Measurements from ENCODE around the gene SPTA1.

The SPTA1 gene

GRCh38 chr1:158644449-158644848 lies 42.1 kb downstream of the SPTA1 start:
- TF ChIP-seq CTCF (IDR thresholded peaks at IDR 0.05; ENCODE audit: low read depth, low read length): no peak
- no peak overlapping the region for H3K4me3 ChIP-seq (replicated peaks in 1 of 2; ENCODE audit: low read depth in 2 of 2, low read length in 2 of 2)
- DNase-seq (ENCODE audit: low read depth in 2 of 2): no peak

GRCh38 chr1:158638904-158639303 lies 47.6 kb downstream of the SPTA1 start:
- no peak overlapping the region for H3K4me3 ChIP-seq (replicated peaks in 1 of 2; ENCODE audit: low read depth in 2 of 2, low read length in 2 of 2)
- no peak for TF ChIP-seq CTCF (IDR thresholded peaks at IDR 0.05; ENCODE audit: low read depth, low read length)

GRCh38 chr1:158638146-158638545 lies 48.4 kb downstream of the SPTA1 start:
- TF ChIP-seq CTCF (IDR thresholded peaks at IDR 0.05; ENCODE audit: low read depth, low read length): no peak
- no peak overlapping the region for H3K4me3 ChIP-seq (replicated peaks in 1 of 2; ENCODE audit: low read depth in 2 of 2, low read length in 2 of 2)
- DNase-seq (ENCODE audit: low read depth in 2 of 2): no peak

More at GRCh38 chr1:158638904-158639303, 47.6 kb downstream of the SPTA1 start:
- DNase-seq (ENCODE audit: low read depth in 2 of 2): no peak

- TF ChIP-seq CTCF (IDR thresholded peaks at IDR 0.05; ENCODE audit: low read depth, low read length): no peak
- no peak overlapping the region for H3K4me3 ChIP-seq (replicated peaks in 1 of 2; ENCODE audit: low read depth in 2 of 2, low read length in 2 of 2)
- no peak for DNase-seq (ENCODE audit: low read depth in 2 of 2)
These were observed 72.8 kb downstream of the SPTA1 start for GRCh38 chr1:158613764-158614163.

GRCh38 chr1:158611916-158612315 lies 74.6 kb downstream of the SPTA1 start:
- no peak for TF ChIP-seq CTCF (IDR thresholded peaks at IDR 0.05; ENCODE audit: low read depth, low read length)
- H3K4me3 ChIP-seq (replicated peaks in 1 of 2; ENCODE audit: low read depth in 2 of 2, low read length in 2 of 2): no peak overlapping the region
- no peak for DNase-seq (ENCODE audit: low read depth in 2 of 2)

GRCh38 chr1:158607296-158607695 lies 79.2 kb downstream of the SPTA1 start:
- no peak for TF ChIP-seq CTCF (IDR thresholded peaks at IDR 0.05; ENCODE audit: low read depth, low read length)
- DNase-seq (ENCODE audit: low read depth in 2 of 2): no peak
- H3K4me3 ChIP-seq (replicated peaks in 1 of 2; ENCODE audit: low read depth in 2 of 2, low read length in 2 of 2): no peak overlapping the region

GRCh38 chr1:158604968-158605367 lies 81.5 kb downstream of the SPTA1 start, which contains the start of gene OR10Z1:
OR10Z1 (plus strand) TSS chr1:158605268; CDS start chr1:158606439, 1,171 bp downstream.
- TF ChIP-seq CTCF (IDR thresholded peaks at IDR 0.05; ENCODE audit: low read depth, low read length): no peak
- DNase-seq (ENCODE audit: low read depth in 2 of 2): no peak
- H3K4me3 ChIP-seq (replicated peaks in 1 of 2; ENCODE audit: low read depth in 2 of 2, low read length in 2 of 2): no peak within 1 kb of the TSS

Measured in cardiac fibroblast (primary cell).